NCI-H146 (cell line): ENCODE data around the gene TMEM132C.

Experiments
- DNase-seq: peaks from one replicate; lab custom pipeline; 2025; lab: John Stamatoyannopoulos, UW

The TMEM132C gene

GRCh38 chr12:128338386-128339125 is 71.6 kb downstream of the TMEM132C start:
- DNase-seq: no peak

GRCh38 chr12:128339126-128339520 is 72.2 kb downstream of the TMEM132C start:
- no peak for DNase-seq

GRCh38 chr12:128339631-128340030 is 72.7 kb downstream of the TMEM132C start:
- no peak for DNase-seq

- no peak for DNase-seq
Observed at GRCh38 chr12:128353301-128353700, 86.3 kb downstream of the TMEM132C start.

GRCh38 chr12:128356547-128356946 is 89.6 kb downstream of the TMEM132C start:
- DNase-seq: no peak

- DNase-seq: no peak
Observed at GRCh38 chr12:128361400-128361995, 94.5 kb downstream of the TMEM132C start.

GRCh38 chr12:128365032-128365431 is 98.1 kb downstream of the TMEM132C start:
- DNase-seq: no peak

GRCh38 chr12:128365651-128366231 is 98.8 kb downstream of the TMEM132C start:
- DNase-seq: no peak

- no peak for DNase-seq
Observed at GRCh38 chr12:128367961-128368360, 101.0 kb downstream of the TMEM132C start.

- DNase-seq: no peak
Observed at GRCh38 chr12:128381541-128381940, 114.6 kb downstream of the TMEM132C start.

GRCh38 chr12:128381946-128382345 is 115.0 kb downstream of the TMEM132C start:
- DNase-seq: no peak

- no peak for DNase-seq
Observed at GRCh38 chr12:128382946-128383345, 116.0 kb downstream of the TMEM132C start.

GRCh38 chr12:128383357-128383937 is 116.5 kb downstream of the TMEM132C start:
- peak; percentile 13 for DNase-seq

GRCh38 chr12:128385736-128386135 is 118.8 kb downstream of the TMEM132C start:
- no peak for DNase-seq

GRCh38 chr12:128387811-128388422 is 120.9 kb downstream of the TMEM132C start:
- peak; percentile 49 for DNase-seq

GRCh38 chr12:128388461-128389000 is 121.6 kb downstream of the TMEM132C start:
- DNase-seq: no peak

- no peak for DNase-seq
Observed at GRCh38 chr12:128393346-128393745, 126.4 kb downstream of the TMEM132C start.

GRCh38 chr12:128394137-128394536 is 127.2 kb downstream of the TMEM132C start:
- no peak for DNase-seq

- DNase-seq: peak; percentile 65
Observed at GRCh38 chr12:128399253-128399652, 132.3 kb downstream of the TMEM132C start.

- peak; percentile 62 for DNase-seq
Observed at GRCh38 chr12:128402486-128403243, 135.7 kb downstream of the TMEM132C start.

- no peak for DNase-seq
Observed at GRCh38 chr12:128408669-128409068, 141.7 kb downstream of the TMEM132C start.
